A673 (cell line): ENCODE data around the gene GNA15. TPM values are rescaled to one million over a fixed set of nuclear protein-coding genes. Genes with fewer than 3 reads are reported as not detected.

Source experiments
- BruUV-seq: library from RNA; stranded (reverse); fragments of 400-500 nt; replicated peaks from 2 replicates; lab custom pipeline; 2021; lab: Mats Ljungman, UMichigan
- CTCF ChIA-PET: fragments of 300-600 bp; sonication (Branson Sonifier 250); formaldehyde crosslinking; loops from one replicate; lab custom pipeline; 2022; ENCODE audit warnings: antibody characterized with exemption; lab: Charles Lee
- POLR2A ChIA-PET: fragments of 300-600 bp; sonication (Branson Sonifier 250); formaldehyde crosslinking; loops from one replicate; lab custom pipeline; 2022; ENCODE audit warnings: antibody characterized with exemption; ENCODE audit not compliant: low non-redundant PET; lab: Charles Lee
- DNase-seq: peaks from one replicate; pipeline ENCODE4 v3.0.0-alpha.2; 2015; ENCODE audit warnings: low spot score
- H3K27ac ChIP-seq: fragments of 200-600 bp; sonication (generic); 2 replicates; pipeline ENCODE4 v1.5.1; 2016; ENCODE audit warnings: mixed run types, low read depth, mild to moderate bottlenecking, mixed read lengths, antibody characterized with exemption, low read length; ENCODE audit not compliant: poor library complexity, severe bottlenecking
- H3K27me3 ChIP-seq: fragments of 200-600 bp; sonication (generic); replicated peaks from 2 replicates; pipeline ENCODE4 v1.6.1; 2017; ENCODE audit warnings: mixed run types, low read depth, mild to moderate bottlenecking, mixed read lengths, antibody characterized with exemption, low read length; ENCODE audit not compliant: insufficient read depth, poor library complexity
- H3K36me3 ChIP-seq: fragments of 200-600 bp; sonication (generic); 2 replicates; pipeline ENCODE4 v1.6.1; 2016; ENCODE audit warnings: mixed run types, mild to moderate bottlenecking, mixed read lengths, antibody characterized with exemption, low read length; ENCODE audit not compliant: insufficient read depth, poor library complexity, severe bottlenecking
- H3K4me1 ChIP-seq: fragments of 200-600 bp; sonication (generic); 2 replicates; pipeline ENCODE4 v1.6.1; 2017; ENCODE audit warnings: mixed run types, mild to moderate bottlenecking, mixed read lengths, antibody characterized with exemption, low read length; ENCODE audit not compliant: insufficient read depth, poor library complexity, severe bottlenecking
- H3K4me3 ChIP-seq: fragments of 200-600 bp; sonication (generic); 2 replicates; pipeline ENCODE4 v1.5.1; 2016; ENCODE audit warnings: low read depth, mixed run types, mild to moderate bottlenecking, mixed read lengths, low read length; ENCODE audit not compliant: poor library complexity, severe bottlenecking
- H3K9me3 ChIP-seq: fragments of 200-600 bp; sonication (generic); 2 replicates; pipeline ENCODE4 v1.6.1; 2016; ENCODE audit warnings: mixed run types, low read depth, mild to moderate bottlenecking, mixed read lengths, antibody characterized with exemption, low read length; ENCODE audit not compliant: poor library complexity, severe bottlenecking
- CTCF ChIP-seq: fragments of 300-800, 200-600 bp; sonication (generic); conservative IDR thresholded peaks from 2 replicates; pipeline ENCODE4 v1.5.1; 2017; ENCODE audit warnings: low read depth, mild to moderate bottlenecking, antibody characterized with exemption, low read length, moderate library complexity, mixed read lengths
- EZH2 ChIP-seq: fragments of 200-600 bp; sonication (generic); IDR thresholded peaks from 2 replicates; pipeline ENCODE4 v1.6.1; 2017; ENCODE audit warnings: borderline replicate concordance, low read depth, mild to moderate bottlenecking, mixed read lengths, antibody characterized with exemption, low read length; ENCODE audit not compliant: poor library complexity, severe bottlenecking
- intact Hi-C: fragments of 100-400 bp; cut with micrococcal nuclease; formaldehyde crosslinking; loops from one replicate; pipeline ENCODE4 v1.10.0; 2022; ENCODE audit not compliant: unreplicated experiment
- total RNA-seq: library from RNA; stranded (reverse); gene quantifications from 2 replicates; pipeline ENCODE4 v1.2.3, GENCODE V29; 2021

GNA15 gene
- total RNA-seq, 1 experiment from 2014 or later = 0.26 TPM

GRCh38 chr19:3120611-3121276 lies 15.1 kb upstream of the GNA15 start:
- H3K4me3 ChIP-seq = no peak overlapping the region
- no peak overlapping the region for H3K27ac ChIP-seq
- DNase-seq = no peak
- ChIA-PET CTCF (interaction anchor here (0.7 kb wide), 1 partner anchor 83 kb away, joined by 3 read pairs; no protein-coding TSS in a partner anchor), POLR2A (no interaction called here)
- no peaks in the 10 kb centered on the region for H3K27me3 ChIP-seq
- H3K36me3 ChIP-seq = peaks cover 2% of the 10 kb centered on the region
- intact Hi-C loops = no loop called here
- TF ChIP-seq EZH2 (no peak), CTCF (no peak)
- H3K4me1 ChIP-seq = no peaks in the 10 kb centered on the region
- H3K9me3 ChIP-seq = no peaks in the 10 kb centered on the region
- BruUV-seq = no TSS peak

GRCh38 chr19:3121396-3121795 lies 14.4 kb upstream of the GNA15 start:
- no peak overlapping the region for H3K4me3 ChIP-seq
- H3K27ac ChIP-seq = no peak overlapping the region
- no peaks in the 10 kb centered on the region for H3K4me1 ChIP-seq
- no TSS peak for BruUV-seq
- ChIA-PET POLR2A (no interaction called here), CTCF (no interaction called here)
- DNase-seq = no peak
- no peaks in the 10 kb centered on the region for H3K9me3 ChIP-seq
- no peaks in the 10 kb centered on the region for H3K27me3 ChIP-seq
- TF ChIP-seq CTCF (no peak), EZH2 (no peak)
- peaks cover 2% of the 10 kb centered on the region for H3K36me3 ChIP-seq
- intact Hi-C loops = no loop called here

GRCh38 chr19:3121821-3122511 lies 13.9 kb upstream of the GNA15 start:
- no peak for DNase-seq
- no peaks in the 10 kb centered on the region for H3K27me3 ChIP-seq
- intact Hi-C loops = no loop called here
- H3K36me3 ChIP-seq = peaks cover 2% of the 10 kb centered on the region
- no peaks in the 10 kb centered on the region for H3K4me1 ChIP-seq
- no TSS peak for BruUV-seq
- H3K4me3 ChIP-seq = no peak overlapping the region
- H3K9me3 ChIP-seq = no peaks in the 10 kb centered on the region
- TF ChIP-seq CTCF (no peak), EZH2 (no peak)
- H3K27ac ChIP-seq = no peak overlapping the region
- POLR2A ChIA-PET = no interaction called here
- CTCF ChIA-PET = no interaction called here
